Neuronal stem cell (in vitro differentiated cells): ENCODE measurements around the gene KIF5B.

Experiments
- DNase-seq: peaks from one replicate; pipeline ENCODE4 v3.0.0-alpha.2; 2013; ENCODE audit warnings: low spot score
- H2AFZ ChIP-seq: one replicate; pipeline ENCODE4 v1.6.1; 2013; ENCODE audit warnings: mild to moderate bottlenecking, low read length, inconsistent platforms
- H2AK5ac ChIP-seq: 2 replicates; pipeline ENCODE4 v1.6.1; 2013; ENCODE audit warnings: low read depth, mild to moderate bottlenecking, inconsistent platforms, low read length, moderate library complexity, mixed read lengths
- H2BK120ac ChIP-seq: 2 replicates; pipeline ENCODE4 v1.6.1; 2013; ENCODE audit warnings: low read depth, mild to moderate bottlenecking, inconsistent platforms, low read length, moderate library complexity, mixed read lengths
- H2BK12ac ChIP-seq: one replicate; pipeline ENCODE4 v1.6.1; 2013; ENCODE audit warnings: low read length, inconsistent platforms
- H2BK15ac ChIP-seq: 2 replicates; pipeline ENCODE4 v1.6.1; 2013; ENCODE audit warnings: mild to moderate bottlenecking, low read length, inconsistent platforms, mixed read lengths
- H2BK5ac ChIP-seq: one replicate; pipeline ENCODE4 v1.6.1; 2013; ENCODE audit warnings: inconsistent platforms, mild to moderate bottlenecking, low read length, moderate library complexity
- H3K14ac ChIP-seq: one replicate; pipeline ENCODE4 v1.6.1; 2013; ENCODE audit warnings: low read length, inconsistent platforms
- H3K18ac ChIP-seq: 2 replicates; pipeline ENCODE4 v1.6.1; 2013; ENCODE audit warnings: low read length, inconsistent platforms
- H3K23ac ChIP-seq: 2 replicates; pipeline ENCODE4 v1.6.1; 2013; ENCODE audit warnings: low read depth, mild to moderate bottlenecking, mixed read lengths, low read length, inconsistent platforms; ENCODE audit not compliant: poor library complexity
- H3K27ac ChIP-seq: replicated peaks from 3 replicates; pipeline ENCODE4 v1.5.1; 2013; ENCODE audit warnings: low read length, inconsistent platforms
- H3K27me3 ChIP-seq, 3 experiments: 2 replicates each; pipeline ENCODE4 v1.6.1; 2013; ENCODE audit warnings: low read length in 3 of 3, mild to moderate bottlenecking in 2 of 3, inconsistent platforms in 1 of 3, low read depth in 1 of 3, mixed read lengths in 1 of 3, moderate library complexity in 1 of 3; ENCODE audit not compliant: control insufficient read depth in 3 of 3, insufficient read depth in 3 of 3
- H3K36me3 ChIP-seq, 2 donors: replicated peaks in 1 of 2; 2 replicates each; pipeline ENCODE4 v1.6.1; 2013; ENCODE audit warnings: low read length in 2 of 2; ENCODE audit not compliant: control insufficient read depth in 2 of 2, insufficient read depth in 2 of 2
- H3K4ac ChIP-seq: 2 replicates; pipeline ENCODE4 v1.6.1; 2013; ENCODE audit warnings: inconsistent platforms, mild to moderate bottlenecking, low read length, moderate library complexity
- H3K4me1 ChIP-seq, 2 donors: 1 replicate in 1 of 2; 2 replicates in 1 of 2; pipeline ENCODE4 v1.6.1; 2013; ENCODE audit warnings: low read length in 2 of 2, low read depth in 1 of 2; ENCODE audit not compliant: control insufficient read depth in 2 of 2, insufficient read depth in 1 of 2
- H3K4me2 ChIP-seq: one replicate; pipeline ENCODE4 v1.6.1; 2013; ENCODE audit warnings: mild to moderate bottlenecking, low read length, inconsistent platforms; ENCODE audit not compliant: insufficient read depth, poor library complexity, severe bottlenecking
- H3K4me3 ChIP-seq, 2 donors: 2 replicates each; pipeline ENCODE4 v1.5.1; 2013; ENCODE audit warnings: low read length in 2 of 2, mild to moderate bottlenecking in 2 of 2, inconsistent platforms in 1 of 2, moderate library complexity in 1 of 2
- H3K79me1 ChIP-seq: one replicate; pipeline ENCODE4 v1.6.1; 2013; ENCODE audit warnings: low read depth, mild to moderate bottlenecking, inconsistent platforms, low read length, moderate library complexity
- H3K9ac ChIP-seq: one replicate; pipeline ENCODE4 v1.6.1; 2013; ENCODE audit warnings: mild to moderate bottlenecking, low read depth, low read length, inconsistent platforms; ENCODE audit not compliant: poor library complexity
- H3K9me3 ChIP-seq, 2 donors: replicated peaks in 1 of 2; 2 replicates each; pipeline versions ENCODE3 to v1.6.1; 2013; ENCODE audit warnings: low read length in 2 of 2, mild to moderate bottlenecking in 2 of 2, inconsistent platforms in 1 of 2, low read depth in 1 of 2, mixed read lengths in 1 of 2, moderate library complexity in 1 of 2; ENCODE audit not compliant: control insufficient read depth in 2 of 2, insufficient read depth in 1 of 2
- H4K8ac ChIP-seq: one replicate; pipeline ENCODE4 v1.6.1; 2013; ENCODE audit warnings: low read depth, mild to moderate bottlenecking, inconsistent platforms, low read length, moderate library complexity
- H4K91ac ChIP-seq: one replicate; pipeline ENCODE4 v1.6.1; 2013; ENCODE audit warnings: low read length, low read depth, mild to moderate bottlenecking, inconsistent platforms; ENCODE audit not compliant: poor library complexity
- WGBS, 2 donors: extraction: QIAGEN DNeasy Blood & Tissue Kit; methylation state at CpG; one replicate each; pipeline ENCODE4 v1.1.7; 2013; ENCODE audit warnings: missing lambda C conversion rate in 2 of 2, mixed read lengths in 1 of 2; ENCODE audit not compliant: insufficient read length in 2 of 2, insufficient replicate concordance in 1 of 2; ENCODE audit errors: extremely low coverage in 2 of 2; 5-methylcytosine and 5-hydroxymethylcytosine counted together

KIF5B gene

GRCh38 chr10:32060347-32060746, 4.1 kb upstream of the KIF5B start:
- H4K91ac ChIP-seq: no peak overlapping the region
- no peak for DNase-seq
- H3K79me1 ChIP-seq: peaks cover 4% of the 10 kb centered on the region
- no peak overlapping the region for H2BK12ac ChIP-seq
- no peak overlapping the region for H3K14ac ChIP-seq
- H3K4me1 ChIP-seq: peaks cover 0 to 5% of the 10 kb centered on the region in 2 donors
- H3K27me3 ChIP-seq: peaks cover 0 to 3% (median 0%) of the 10 kb centered on the region in 3 experiments
- H3K9me3 ChIP-seq: no peaks in the 10 kb centered on the region
- H4K8ac ChIP-seq: no peak overlapping the region
- H3K4me3 ChIP-seq: no peak overlapping the region
- H2BK120ac ChIP-seq: no peak overlapping the region
- H3K9ac ChIP-seq: no peak overlapping the region
- no peak overlapping the region for H2AFZ ChIP-seq
- H2BK15ac ChIP-seq: no peak overlapping the region
- H3K18ac ChIP-seq: no peak overlapping the region
- H3K36me3 ChIP-seq: no peaks in the 10 kb centered on the region
- no peak overlapping the region for H3K27ac ChIP-seq
- no CpG with 5 or more reads among the region's 4 CpGs for WGBS, 2 donors
- H2BK5ac ChIP-seq: no peak overlapping the region
- H3K4me2 ChIP-seq: no peak overlapping the region
- no peak overlapping the region for H3K4ac ChIP-seq
- no peak overlapping the region for H2AK5ac ChIP-seq
- no peak overlapping the region for H3K23ac ChIP-seq

DNA sequence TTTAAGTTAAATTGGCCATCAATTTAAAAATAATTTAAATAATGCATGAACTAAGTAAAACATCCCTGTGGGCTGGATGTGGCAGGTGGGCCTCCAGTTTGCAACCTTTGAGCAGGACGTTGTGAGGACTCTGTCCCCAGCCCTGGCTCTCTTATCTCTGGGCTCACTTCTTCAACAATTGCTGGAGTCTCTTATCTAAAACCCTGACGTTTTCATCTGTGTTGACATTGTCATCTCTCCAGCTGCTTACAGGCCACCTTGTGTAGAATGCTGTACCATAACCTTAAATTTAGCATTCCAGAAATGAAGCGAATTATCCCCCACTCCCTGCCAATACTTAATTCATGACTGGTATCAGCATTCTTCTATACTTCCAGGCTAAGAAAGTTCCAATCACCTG, 3.2 kb upstream of the KIF5B start:
- H3K36me3 ChIP-seq: no peaks in the 10 kb centered on the region
- no peak overlapping the region for H3K18ac ChIP-seq
- H2BK5ac ChIP-seq: no peak overlapping the region
- no peak overlapping the region for H4K8ac ChIP-seq
- no peak overlapping the region for H2AFZ ChIP-seq
- H3K23ac ChIP-seq: no peak overlapping the region
- peaks cover 0 to 3% (median 0%) of the 10 kb centered on the region in 3 experiments for H3K27me3 ChIP-seq
- no peak overlapping the region for H3K4ac ChIP-seq
- H3K27ac ChIP-seq: no peak overlapping the region
- no peak for DNase-seq
- no peak overlapping the region for H2BK12ac ChIP-seq
- peaks cover 4% of the 10 kb centered on the region for H3K79me1 ChIP-seq
- no CpG with 5 or more reads among the region's 3 CpGs for whole genome bisulfite sequencing, 2 donors
- H2BK120ac ChIP-seq: no peak overlapping the region
- no peak overlapping the region for H3K4me3 ChIP-seq
- H3K4me1 ChIP-seq: peaks cover 0 to 5% of the 10 kb centered on the region in 2 donors
- H2BK15ac ChIP-seq: no peak overlapping the region
- no peak overlapping the region for H4K91ac ChIP-seq
- H2AK5ac ChIP-seq: no peak overlapping the region
- no peak overlapping the region for H3K14ac ChIP-seq
- H3K4me2 ChIP-seq: no peak overlapping the region
- H3K9me3 ChIP-seq: no peaks in the 10 kb centered on the region
- H3K9ac ChIP-seq: no peak overlapping the region

DNA sequence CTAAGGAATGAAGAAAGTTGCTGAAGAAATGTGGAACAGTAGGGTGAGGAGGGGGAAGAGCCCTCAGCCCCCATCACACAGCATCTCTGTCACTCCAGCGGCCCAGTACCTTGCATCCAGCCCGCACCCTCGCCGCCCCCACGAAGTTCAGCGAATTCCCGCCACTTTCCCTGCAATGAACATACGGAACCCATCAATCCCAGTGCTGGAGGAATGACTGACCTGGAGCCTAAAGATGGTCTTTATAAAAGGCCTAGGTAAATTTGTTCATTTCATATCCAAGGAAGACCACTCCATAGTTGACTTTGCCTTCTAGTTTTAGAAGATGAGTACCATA, 779 bp upstream of the KIF5B start:
- Histone ChIP-seq H3K36me3 (peaks cover 0 to 3% of the 10 kb centered on the region in 2 donors), H3K9ac (no peak overlapping the region), H3K4me3 (peak overlapping the region in 1 of 2 donors; percentile 97), H3K27ac (no peak overlapping the region), H3K23ac (no peak overlapping the region), H2BK120ac (no peak overlapping the region), H3K14ac (no peak overlapping the region), H2AK5ac (no peak overlapping the region), H2BK15ac (no peak overlapping the region), H2BK12ac (no peak overlapping the region), H3K79me1 (peaks cover 4% of the 10 kb centered on the region), H3K4me2 (no peak overlapping the region), H3K4ac (no peak overlapping the region), H3K4me1 (peaks cover 0 to 6% of the 10 kb centered on the region in 2 donors), H3K18ac (no peak overlapping the region), H4K91ac (no peak overlapping the region), H3K27me3 (peaks cover 0 to 3% (median 0%) of the 10 kb centered on the region in 3 experiments), H2AFZ (peak overlapping the region; percentile 91), H4K8ac (no peak overlapping the region), H2BK5ac (no peak overlapping the region), H3K9me3 (no peaks in the 10 kb centered on the region)
- WGBS, 2 donors: no CpG with 5 or more reads among the region's 8 CpGs
- DNase-seq: no peak

GRCh38 chr10:32055478-32056135, 618 bp downstream of the KIF5B start:
- H2BK15ac ChIP-seq: peak overlapping the region; percentile 97
- no peak overlapping the region for H2BK12ac ChIP-seq
- H3K14ac ChIP-seq: peak overlapping the region; percentile 38
- no peak for DNase-seq
- H3K9me3 ChIP-seq: no peaks in the 10 kb centered on the region
- peak overlapping the region; percentile 100 for H3K18ac ChIP-seq
- peak overlapping the region; percentile 100 for H3K23ac ChIP-seq
- peak overlapping the region; percentile 97 to 99 for H3K4me3 ChIP-seq
- peaks cover 4% of the 10 kb centered on the region for H3K79me1 ChIP-seq
- H4K8ac ChIP-seq: peak overlapping the region; percentile 96
- no CpG with 5 or more reads among the region's 59 CpGs for WGBS, 2 donors
- peak overlapping the region; percentile 21 for H3K4me2 ChIP-seq
- H2BK5ac ChIP-seq: peak overlapping the region; percentile 99
- H3K4ac ChIP-seq: peak overlapping the region; percentile 76
- no peak overlapping the region for H2AK5ac ChIP-seq
- peaks cover 0 to 9% of the 10 kb centered on the region in 2 donors for H3K36me3 ChIP-seq
- peak overlapping the region; percentile 90 for H3K27ac ChIP-seq
- H3K9ac ChIP-seq: peak overlapping the region; percentile 96
- H2AFZ ChIP-seq: peak overlapping the region; percentile 91
- H3K27me3 ChIP-seq: no peaks in the 10 kb centered on the region
- no peak overlapping the region for H4K91ac ChIP-seq
- H2BK120ac ChIP-seq: peak overlapping the region; percentile 96
- H3K4me1 ChIP-seq: peaks cover 2 to 8% of the 10 kb centered on the region in 2 donors
